Measurements from ENCODE around the gene CBX3. TPM values are rescaled to one million over a fixed set of nuclear protein-coding genes. Genes with fewer than 3 reads are reported as not detected.
A peak's percentile ranks its signal among the peaks of the same experiment; 100 is the strongest.

Gene CBX3
- polyA plus RNA-seq, 4 donors = 145 to 184 (median 179) TPM

DNA sequence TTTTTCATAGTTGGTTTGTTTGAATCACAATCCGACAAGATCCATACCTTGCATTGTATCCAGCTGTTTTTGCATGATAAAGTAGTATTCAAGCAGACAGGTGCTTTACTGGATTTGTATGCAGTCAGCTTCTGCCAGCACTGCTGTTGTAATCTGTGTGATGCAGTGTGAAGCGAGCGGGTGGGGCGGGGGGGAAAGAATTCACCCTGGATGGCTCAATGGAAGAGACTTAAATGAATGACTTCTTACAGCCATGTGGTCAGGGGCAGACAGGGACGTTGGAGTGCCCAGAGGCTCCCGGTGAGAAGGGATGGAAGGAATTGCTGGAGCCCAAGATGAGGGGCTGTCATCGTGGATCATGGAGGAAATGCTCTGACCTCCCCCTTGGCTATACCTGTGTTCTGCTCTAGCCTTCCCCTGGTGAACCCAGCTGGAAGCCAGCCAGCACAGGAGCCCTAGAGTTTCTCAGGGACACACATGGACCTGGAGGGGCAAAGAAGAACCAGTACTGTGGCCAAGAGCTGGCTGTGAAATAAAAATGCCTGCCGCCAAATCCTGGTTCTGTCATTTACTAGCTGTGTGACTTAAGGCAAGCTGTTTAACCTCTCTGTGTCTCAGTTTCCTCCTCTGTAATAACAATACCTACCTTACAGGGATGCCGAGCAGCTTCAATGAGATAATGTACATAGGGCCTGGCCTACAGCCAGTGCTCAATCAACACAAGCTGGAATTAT, 35.4 kb upstream of the CBX3 start:
- no peak for DNase-seq
- H3K9me3 ChIP-seq (ENCODE audit: control insufficient read depth in 2 of 2, insufficient read depth in 1 of 2, low read depth in 1 of 2, low read length in 1 of 2) = no peaks in the 10 kb centered on the region
- WGBS, 3 donors = 35 to 61% (median 44%) methylated on average over 9 of the region's 9 CpGs
- FAIRE-seq = no peak
- H3K27me3 ChIP-seq (ENCODE audit: control insufficient read depth in 3 of 3, insufficient read depth in 3 of 3, low read length in 3 of 3) = no peaks in the 10 kb centered on the region
- no peak overlapping the region for H3K4me3 ChIP-seq (ENCODE audit: low read depth in 1 of 3, low read length in 3 of 3)
- no peaks in the 10 kb centered on the region for H3K36me3 ChIP-seq (ENCODE audit: control insufficient read depth in 3 of 3, insufficient read depth in 2 of 3, low read depth in 1 of 3, low read length in 3 of 3)
- peak overlapping the region in 2 of 3 donors; percentile 55 to 93 for H3K27ac ChIP-seq (ENCODE audit: low read depth in 1 of 3, low read length in 2 of 3)
- peaks cover 3 to 18% (median 6%) of the 10 kb centered on the region in 3 donors for H3K4me1 ChIP-seq (ENCODE audit: control insufficient read depth in 3 of 3, insufficient read depth in 2 of 3, low read depth in 1 of 3, low read length in 2 of 3)

DNA sequence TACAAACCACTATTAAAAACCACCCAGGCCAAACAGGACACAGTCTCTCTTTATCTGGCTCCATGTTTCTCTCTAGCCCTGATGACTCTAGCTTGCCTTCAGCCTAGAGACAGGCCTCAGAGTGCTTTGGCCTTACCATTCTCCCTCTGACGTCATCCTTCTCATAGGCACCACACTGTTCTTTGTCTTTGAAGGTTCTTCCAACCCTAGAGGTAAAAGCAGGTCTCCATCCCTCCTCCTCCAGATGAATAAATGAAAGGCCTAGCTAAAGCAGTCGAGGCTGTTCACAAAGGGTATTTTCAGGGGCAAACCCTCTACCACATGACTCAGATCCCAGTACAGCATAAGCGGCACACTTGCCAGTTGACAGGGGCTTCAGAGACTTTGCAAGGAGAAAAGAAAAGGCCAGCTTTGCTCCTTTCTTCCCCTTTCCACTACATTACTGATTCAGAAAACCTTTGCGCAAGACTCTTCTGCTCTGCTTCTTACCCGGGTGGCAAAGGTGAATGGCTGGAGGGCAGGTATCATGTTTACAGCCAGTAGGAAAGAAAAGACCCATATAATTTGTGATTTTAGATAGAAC, 34.8 kb upstream of the CBX3 start:
- Histone ChIP-seq H3K9me3 (ENCODE audit: control insufficient read depth in 2 of 2, insufficient read depth in 1 of 2, low read depth in 1 of 2, low read length in 1 of 2) (no peaks in the 10 kb centered on the region), H3K27me3 (ENCODE audit: control insufficient read depth in 3 of 3, insufficient read depth in 3 of 3, low read length in 3 of 3) (no peaks in the 10 kb centered on the region), H3K4me1 (ENCODE audit: control insufficient read depth in 3 of 3, insufficient read depth in 2 of 3, low read depth in 1 of 3, low read length in 2 of 3) (peaks cover 3 to 18% (median 6%) of the 10 kb centered on the region in 3 donors), H3K36me3 (ENCODE audit: control insufficient read depth in 3 of 3, insufficient read depth in 2 of 3, low read depth in 1 of 3, low read length in 3 of 3) (no peaks in the 10 kb centered on the region), H3K27ac (ENCODE audit: low read depth in 1 of 3, low read length in 2 of 3) (peak overlapping the region; percentile 38 to 93 (median 55)), H3K4me3 (ENCODE audit: low read depth in 1 of 3, low read length in 3 of 3) (no peak overlapping the region)
- FAIRE-seq (no peak), DNase-seq (peak in 1 of 2 donors; percentile 46)
- 23 to 57% (median 45%) methylated on average over 5 of the region's 5 CpGs for WGBS, 3 donors

DNA sequence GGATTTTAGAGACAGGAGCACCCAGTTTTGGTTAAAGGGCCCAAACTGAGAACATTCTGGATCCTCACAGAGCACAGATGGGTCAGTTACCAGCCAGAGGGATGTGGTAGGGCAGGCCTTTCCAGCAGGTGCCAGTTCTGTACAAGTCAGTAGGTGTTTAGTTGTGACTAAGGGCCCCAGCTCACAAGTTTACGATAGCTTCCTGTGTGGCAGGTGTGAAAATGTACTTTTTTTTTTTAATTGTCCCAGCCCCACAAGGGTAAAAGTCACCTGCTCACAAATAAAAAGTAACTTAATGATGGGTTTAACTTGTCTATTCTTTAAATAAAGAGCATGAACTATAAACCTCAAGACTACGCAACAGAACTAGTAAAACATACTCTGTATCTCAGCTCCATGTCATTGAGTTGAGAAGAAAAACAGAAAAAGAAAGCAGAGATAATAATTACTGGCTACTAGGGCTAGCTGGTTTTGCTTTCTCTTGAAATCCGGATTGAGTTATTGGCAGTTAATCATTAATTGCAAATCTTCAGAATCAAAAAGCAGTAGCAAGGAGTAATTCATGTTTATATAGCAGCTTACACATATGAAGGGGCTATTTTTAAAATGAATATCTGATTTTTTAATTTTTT, 34.1 kb upstream of the CBX3 start:
- Histone ChIP-seq H3K27ac (ENCODE audit: low read depth in 1 of 3, low read length in 2 of 3) (peak overlapping the region; percentile 38 to 93 (median 55)), H3K4me1 (ENCODE audit: control insufficient read depth in 3 of 3, insufficient read depth in 2 of 3, low read depth in 1 of 3, low read length in 2 of 3) (peaks cover 3 to 18% (median 6%) of the 10 kb centered on the region in 3 donors), H3K9me3 (ENCODE audit: control insufficient read depth in 2 of 2, insufficient read depth in 1 of 2, low read depth in 1 of 2, low read length in 1 of 2) (no peaks in the 10 kb centered on the region), H3K36me3 (ENCODE audit: control insufficient read depth in 3 of 3, insufficient read depth in 2 of 3, low read depth in 1 of 3, low read length in 3 of 3) (no peaks in the 10 kb centered on the region), H3K4me3 (ENCODE audit: low read depth in 1 of 3, low read length in 3 of 3) (no peak overlapping the region), H3K27me3 (ENCODE audit: control insufficient read depth in 3 of 3, insufficient read depth in 3 of 3, low read length in 3 of 3) (no peaks in the 10 kb centered on the region)
- WGBS, 3 donors = 14 to 54% (median 37%) methylated on average over 3 of the region's 3 CpGs
- DNase-seq = peak; percentile 73
- FAIRE-seq = no peak

DNA sequence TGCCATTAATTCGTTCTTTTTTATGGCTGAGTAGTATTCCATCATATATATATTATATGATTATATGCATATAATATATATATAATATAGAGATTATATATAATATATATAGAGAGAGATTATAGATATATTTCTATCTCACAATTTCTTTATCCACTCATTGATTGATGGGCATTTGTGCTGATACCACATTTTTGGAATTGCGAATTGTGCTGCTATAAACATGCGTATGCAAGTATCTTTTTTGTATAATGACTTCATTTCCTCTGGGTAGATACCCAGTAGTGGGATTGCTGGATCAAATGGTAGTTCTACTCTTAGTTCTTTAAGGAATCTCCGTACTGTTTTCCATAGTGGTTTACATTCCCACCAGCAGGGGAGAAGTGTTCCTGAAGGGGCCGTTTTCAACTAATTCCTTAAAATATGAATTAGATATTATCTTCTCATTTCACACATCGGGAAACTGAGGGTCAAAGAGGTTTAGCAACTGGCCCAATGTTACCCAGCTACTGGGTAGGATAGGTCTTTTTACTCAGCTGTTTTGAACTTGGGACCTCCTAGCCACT, 33.0 kb upstream of the CBX3 start:
- H3K36me3 ChIP-seq (ENCODE audit: control insufficient read depth in 3 of 3, insufficient read depth in 2 of 3, low read depth in 1 of 3, low read length in 3 of 3) = no peaks in the 10 kb centered on the region
- no peak overlapping the region for H3K4me3 ChIP-seq (ENCODE audit: low read depth in 1 of 3, low read length in 3 of 3)
- WGBS, 3 donors = 87 to 93% (median 89%) methylated on average over 6 of the region's 6 CpGs
- FAIRE-seq (no peak), DNase-seq (no peak)
- peaks cover 3 to 18% (median 6%) of the 10 kb centered on the region in 3 donors for H3K4me1 ChIP-seq (ENCODE audit: control insufficient read depth in 3 of 3, insufficient read depth in 2 of 3, low read depth in 1 of 3, low read length in 2 of 3)
- H3K27ac ChIP-seq (ENCODE audit: low read depth in 1 of 3, low read length in 2 of 3) = no peak overlapping the region
- no peaks in the 10 kb centered on the region for H3K9me3 ChIP-seq (ENCODE audit: control insufficient read depth in 2 of 2, insufficient read depth in 1 of 2, low read depth in 1 of 2, low read length in 1 of 2)
- H3K27me3 ChIP-seq (ENCODE audit: control insufficient read depth in 3 of 3, insufficient read depth in 3 of 3, low read length in 3 of 3) = no peaks in the 10 kb centered on the region

DNA sequence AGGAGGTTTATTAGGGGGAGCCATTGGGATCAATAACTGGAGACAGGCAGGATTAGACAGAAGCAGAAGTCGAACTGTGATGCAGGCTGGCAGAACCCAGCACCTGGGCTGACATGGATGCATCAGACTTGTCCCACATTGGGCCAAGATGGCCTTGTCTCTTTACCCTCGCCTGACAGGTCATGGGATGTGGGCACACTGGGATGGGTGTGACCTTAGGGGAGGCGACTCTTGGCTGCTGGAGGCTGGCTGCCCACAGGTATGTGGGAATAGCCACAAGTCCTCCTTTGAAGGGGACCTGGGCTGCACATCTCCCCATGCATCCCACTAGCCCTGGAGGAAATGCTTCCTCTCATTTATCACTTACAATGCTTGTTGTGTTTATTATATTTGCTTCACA, 32.3 kb upstream of the CBX3 start:
- Histone ChIP-seq H3K27me3 (ENCODE audit: control insufficient read depth in 3 of 3, insufficient read depth in 3 of 3, low read length in 3 of 3) (no peaks in the 10 kb centered on the region), H3K27ac (ENCODE audit: low read depth in 1 of 3, low read length in 2 of 3) (no peak overlapping the region), H3K4me1 (ENCODE audit: control insufficient read depth in 3 of 3, insufficient read depth in 2 of 3, low read depth in 1 of 3, low read length in 2 of 3) (peaks cover 3 to 18% (median 6%) of the 10 kb centered on the region in 3 donors), H3K36me3 (ENCODE audit: control insufficient read depth in 3 of 3, insufficient read depth in 2 of 3, low read depth in 1 of 3, low read length in 3 of 3) (no peaks in the 10 kb centered on the region), H3K4me3 (ENCODE audit: low read depth in 1 of 3, low read length in 3 of 3) (no peak overlapping the region), H3K9me3 (ENCODE audit: control insufficient read depth in 2 of 2, insufficient read depth in 1 of 2, low read depth in 1 of 2, low read length in 1 of 2) (no peaks in the 10 kb centered on the region)
- FAIRE-seq (no peak), DNase-seq (no peak)
- WGBS, 3 donors = 75 to 83% (median 82%) methylated on average over 3 of the region's 3 CpGs

DNA sequence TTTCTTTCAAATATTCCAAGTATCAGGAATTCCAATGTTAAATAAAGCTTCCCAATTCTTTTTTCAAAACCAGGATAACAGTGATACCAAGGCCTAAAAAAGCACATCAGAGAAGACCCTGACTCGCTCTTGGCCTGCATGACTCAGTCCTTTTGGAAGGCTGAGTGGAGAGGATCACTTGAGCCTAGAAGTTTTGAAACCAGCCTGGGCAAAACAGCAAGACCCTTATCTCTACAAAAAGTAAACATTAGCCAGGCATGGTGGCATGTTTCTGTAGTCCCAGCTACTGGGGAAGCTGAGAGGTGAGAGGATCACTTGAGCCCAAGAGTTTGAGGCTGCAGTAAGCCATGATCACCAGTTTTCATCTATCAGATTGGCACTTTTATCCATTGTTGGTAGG, 30.9 kb upstream of the CBX3 start:
- 92 to 97% (median 96%) methylated on average over 1 of the region's 1 CpG for WGBS, 3 donors
- Histone ChIP-seq H3K27ac (ENCODE audit: low read depth in 1 of 3, low read length in 2 of 3) (no peak overlapping the region), H3K9me3 (ENCODE audit: control insufficient read depth in 2 of 2, insufficient read depth in 1 of 2, low read depth in 1 of 2, low read length in 1 of 2) (no peaks in the 10 kb centered on the region), H3K27me3 (ENCODE audit: control insufficient read depth in 3 of 3, insufficient read depth in 3 of 3, low read length in 3 of 3) (no peaks in the 10 kb centered on the region), H3K4me3 (ENCODE audit: low read depth in 1 of 3, low read length in 3 of 3) (no peak overlapping the region), H3K4me1 (ENCODE audit: control insufficient read depth in 3 of 3, insufficient read depth in 2 of 3, low read depth in 1 of 3, low read length in 2 of 3) (peaks cover 3 to 18% (median 6%) of the 10 kb centered on the region in 3 donors), H3K36me3 (ENCODE audit: control insufficient read depth in 3 of 3, insufficient read depth in 2 of 3, low read depth in 1 of 3, low read length in 3 of 3) (no peaks in the 10 kb centered on the region)
- DNase-seq = no peak
- no peak for FAIRE-seq

DNA sequence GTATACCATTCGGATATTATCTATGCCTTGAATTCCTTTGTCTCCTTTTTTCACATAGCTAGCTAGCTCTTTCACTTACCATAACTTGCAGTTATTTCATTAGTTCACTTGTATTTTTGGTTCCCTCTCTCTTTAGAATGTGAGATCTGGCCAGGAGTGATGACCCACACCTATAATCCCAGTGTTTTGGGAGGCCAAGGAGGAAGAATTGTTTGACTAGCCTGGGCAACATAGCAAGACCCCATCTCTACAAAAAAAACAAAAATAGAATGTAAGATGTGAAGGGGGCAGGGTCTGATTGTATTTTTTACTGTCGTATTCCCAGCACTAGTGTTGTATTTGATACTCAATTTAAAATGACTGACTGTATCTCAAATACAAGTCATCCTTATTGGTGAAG, 29.9 kb upstream of the CBX3 start:
- DNase-seq (no peak), FAIRE-seq (no peak)
- H3K27ac ChIP-seq (ENCODE audit: low read depth in 1 of 3, low read length in 2 of 3) = no peak overlapping the region
- H3K9me3 ChIP-seq (ENCODE audit: control insufficient read depth in 2 of 2, insufficient read depth in 1 of 2, low read depth in 1 of 2, low read length in 1 of 2) = no peaks in the 10 kb centered on the region
- 95 to 96% (median 95%) methylated on average over 2 of the region's 2 CpGs for WGBS, 3 donors
- H3K4me3 ChIP-seq (ENCODE audit: low read depth in 1 of 3, low read length in 3 of 3) = no peak overlapping the region
- peaks cover under 1 to 10% (median 4%) of the 10 kb centered on the region in 3 donors for H3K4me1 ChIP-seq (ENCODE audit: control insufficient read depth in 3 of 3, insufficient read depth in 2 of 3, low read depth in 1 of 3, low read length in 2 of 3)
- no peaks in the 10 kb centered on the region for H3K36me3 ChIP-seq (ENCODE audit: control insufficient read depth in 3 of 3, insufficient read depth in 2 of 3, low read depth in 1 of 3, low read length in 3 of 3)
- no peaks in the 10 kb centered on the region for H3K27me3 ChIP-seq (ENCODE audit: control insufficient read depth in 3 of 3, insufficient read depth in 3 of 3, low read length in 3 of 3)

DNA sequence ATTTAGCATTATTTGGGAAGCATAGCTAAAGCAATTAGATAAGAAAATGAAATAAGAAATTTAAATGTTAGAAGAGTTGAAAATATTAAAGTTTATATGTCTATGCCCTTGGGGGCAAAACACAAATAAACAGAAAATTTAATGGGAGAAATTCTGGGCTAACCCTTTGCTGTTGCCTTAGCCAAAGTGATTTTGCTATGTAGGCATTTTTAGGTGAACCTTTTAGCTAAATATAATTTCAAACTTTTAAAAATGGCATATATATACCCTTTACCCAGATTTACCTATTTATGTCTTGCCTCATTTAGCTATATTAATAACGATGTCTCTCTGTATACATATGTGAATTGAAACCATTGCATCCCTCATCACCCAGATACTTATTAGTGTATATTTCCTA, 29.5 kb upstream of the CBX3 start:
- no peak for FAIRE-seq
- Histone ChIP-seq H3K27ac (ENCODE audit: low read depth in 1 of 3, low read length in 2 of 3) (no peak overlapping the region), H3K4me1 (ENCODE audit: control insufficient read depth in 3 of 3, insufficient read depth in 2 of 3, low read depth in 1 of 3, low read length in 2 of 3) (peaks cover 0 to 6% (median 0%) of the 10 kb centered on the region in 3 donors), H3K36me3 (ENCODE audit: control insufficient read depth in 3 of 3, insufficient read depth in 2 of 3, low read depth in 1 of 3, low read length in 3 of 3) (no peaks in the 10 kb centered on the region), H3K4me3 (ENCODE audit: low read depth in 1 of 3, low read length in 3 of 3) (no peak overlapping the region), H3K27me3 (ENCODE audit: control insufficient read depth in 3 of 3, insufficient read depth in 3 of 3, low read length in 3 of 3) (no peaks in the 10 kb centered on the region), H3K9me3 (ENCODE audit: control insufficient read depth in 2 of 2, insufficient read depth in 1 of 2, low read depth in 1 of 2, low read length in 1 of 2) (no peaks in the 10 kb centered on the region)
- 95 to 96% (median 95%) methylated on average over 1 of the region's 1 CpG for WGBS, 3 donors
- no peak for DNase-seq

Data from small intestine (tissue), 7 donors.